OCI-M2 (cell line): Measurements from ENCODE around the gene MTSS2.
"Not testable (repeated sequence)": the region's sequence is repeated elsewhere in the genome, so short reads cannot be mapped to it uniquely, and the experiment has no call there.

ENCODE experiments used
- DNase-seq: peaks from one replicate; lab custom pipeline; 2025; ENCODE audit not compliant: unreplicated experiment; lab: John Stamatoyannopoulos, UW

MTSS2 gene

DNA sequence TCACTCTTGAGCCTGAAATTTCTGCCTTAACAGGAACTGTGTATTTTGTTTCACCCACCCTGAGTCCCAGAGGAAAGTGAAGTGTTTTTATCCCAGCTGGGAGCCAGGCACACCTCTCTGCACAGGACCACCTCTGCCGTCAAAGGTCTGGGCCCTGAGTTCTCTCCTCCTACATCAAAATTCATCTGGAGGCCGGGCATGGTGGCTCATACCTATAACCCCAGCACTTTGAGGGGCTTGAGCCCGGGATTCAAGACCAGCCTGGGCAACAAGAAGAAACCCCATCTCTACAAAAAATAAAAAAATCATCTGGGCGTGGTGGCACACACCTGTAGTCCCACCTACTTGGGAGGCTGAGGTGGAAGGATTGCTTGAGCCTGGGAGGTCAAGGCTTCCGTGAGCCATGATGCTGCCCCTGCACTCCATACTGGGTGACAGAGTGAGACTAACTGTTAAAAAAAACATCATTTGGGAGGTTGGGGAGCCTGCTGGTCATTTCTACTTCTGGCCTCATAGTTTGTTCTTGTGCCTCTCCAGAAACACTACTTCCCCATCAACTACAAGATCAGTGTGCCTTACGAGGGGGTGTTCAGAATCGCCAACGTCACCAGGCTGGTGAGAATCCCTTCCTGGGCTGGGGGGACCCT lies 29.7 kb downstream of the MTSS2 start:
- no peak for DNase-seq

DNA sequence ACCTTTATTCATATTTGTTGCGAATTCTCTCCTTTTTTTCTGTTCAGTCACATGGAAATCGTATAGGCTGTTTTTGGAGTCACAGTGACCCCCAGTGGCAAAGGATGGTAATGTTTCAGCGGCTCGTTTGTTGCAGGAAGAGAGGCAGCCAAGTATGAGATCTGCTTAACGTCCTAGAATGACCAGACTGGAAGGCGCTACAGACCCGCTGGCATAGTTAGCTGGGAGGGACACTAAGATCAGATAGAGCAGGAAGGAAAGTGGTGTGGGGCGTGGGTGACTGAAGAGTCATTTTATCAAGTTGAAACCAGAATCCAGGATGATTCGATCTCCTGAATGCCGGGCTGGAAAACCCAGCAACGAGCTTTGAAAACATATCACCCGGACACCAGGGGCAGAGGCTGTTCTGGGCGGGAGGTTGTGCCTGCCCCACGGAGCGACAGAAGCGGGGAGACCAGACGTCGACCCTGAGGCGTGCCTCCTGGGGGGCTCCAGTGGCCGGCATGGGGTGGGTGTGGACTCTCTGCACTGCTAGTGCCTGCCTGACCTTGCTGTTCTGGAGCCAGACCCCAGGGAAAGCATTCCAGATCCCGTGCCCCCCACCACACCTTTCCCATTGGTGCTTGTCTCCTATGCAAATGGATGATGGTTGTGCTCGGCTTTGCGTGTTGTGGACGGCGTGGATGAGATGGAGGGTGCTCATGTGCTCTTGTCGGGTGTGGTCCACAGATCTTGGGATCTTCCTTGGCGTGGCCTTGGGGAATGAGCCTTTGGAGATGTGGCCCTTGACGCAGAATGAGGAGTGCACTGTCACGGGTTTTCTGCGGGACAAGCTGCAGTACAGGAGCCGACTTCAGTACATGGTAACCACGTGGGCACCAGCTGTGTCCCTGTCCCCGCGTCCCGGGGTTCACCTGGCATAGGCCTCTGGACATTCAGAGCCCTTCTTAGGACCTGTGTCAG lies 31.8 kb downstream of the MTSS2 start:
- peak; percentile 64 for DNase-seq

DNA sequence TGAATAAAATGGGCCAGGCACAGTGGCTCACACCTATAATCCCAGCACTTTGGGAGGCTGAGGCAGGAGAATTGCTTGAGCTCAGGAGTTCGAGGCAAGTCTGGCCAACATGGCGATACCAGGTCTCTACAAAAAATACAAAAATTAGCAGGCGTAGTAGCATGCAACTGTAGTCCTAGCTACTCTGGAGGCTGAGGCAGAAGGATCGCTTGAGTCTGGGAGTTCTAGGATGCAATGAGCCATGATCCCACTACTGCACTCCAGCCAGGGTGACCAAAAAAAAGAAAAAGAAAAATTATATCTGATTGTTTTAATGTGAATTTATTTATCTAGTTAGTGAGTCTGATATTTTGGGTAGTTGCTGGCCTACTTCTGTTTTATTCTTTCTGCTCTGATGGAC lies 32.4 kb downstream of the MTSS2 start:
- no peak for DNase-seq

DNA sequence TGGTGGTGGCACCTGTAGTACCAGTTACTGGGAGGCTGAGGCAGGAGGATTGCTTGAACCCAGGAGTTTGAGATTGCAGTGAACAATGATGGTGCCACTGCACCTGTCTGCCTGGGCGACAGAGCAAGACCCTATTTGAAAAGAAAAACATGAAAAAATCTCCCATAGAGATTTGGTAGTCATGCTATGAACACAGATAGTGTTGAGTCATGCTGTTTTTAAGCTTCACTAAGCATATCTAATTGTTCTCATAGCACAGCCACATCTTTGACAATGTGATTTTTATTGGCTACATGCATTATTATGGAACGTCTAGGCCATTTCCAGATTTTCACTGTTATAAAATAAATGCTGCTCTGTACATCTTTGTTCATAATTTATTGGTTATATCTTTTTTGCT lies 33.5 kb downstream of the MTSS2 start:
- DNase-seq: no peak

DNA sequence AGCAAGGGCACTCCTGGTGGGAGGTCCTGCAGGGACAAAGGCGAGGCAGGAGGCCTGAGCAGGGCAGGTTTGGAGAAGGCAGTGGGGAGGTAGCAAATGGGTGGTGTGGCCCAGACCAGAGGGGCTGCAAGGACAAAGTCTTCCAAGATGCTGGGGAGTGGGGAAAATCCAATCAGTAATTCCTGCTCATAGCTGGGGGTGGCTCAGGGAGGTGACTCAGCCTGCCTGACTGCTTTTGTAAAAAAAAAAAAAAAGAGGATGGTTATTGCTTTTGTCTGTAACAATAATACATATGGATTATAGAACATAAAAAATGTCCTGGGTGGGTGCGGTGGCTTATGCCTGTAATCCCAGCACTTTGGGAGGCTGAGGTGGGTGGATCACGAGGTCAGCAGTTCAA lies 34.3 kb downstream of the MTSS2 start:
- no peak for DNase-seq

DNA sequence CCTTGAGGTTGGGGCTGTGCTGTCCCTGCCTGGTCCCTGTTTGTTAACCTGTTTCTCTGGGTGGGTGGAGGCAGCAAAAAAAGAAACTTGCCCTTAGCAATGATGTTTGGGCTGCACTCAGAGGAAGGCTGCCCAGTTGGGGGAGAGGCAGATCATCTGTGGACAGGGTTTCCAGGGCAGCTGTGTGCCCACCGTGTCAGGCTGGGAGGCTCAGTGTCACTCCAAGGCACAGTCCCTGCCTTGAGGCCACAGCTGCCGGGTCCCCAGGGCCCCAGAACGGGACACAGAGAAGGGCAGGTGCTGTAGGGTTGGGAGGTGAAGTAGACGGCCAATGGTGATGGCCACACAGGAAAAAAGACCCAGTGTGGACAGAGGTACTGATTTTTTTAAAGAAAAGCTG lies 35.6 kb downstream of the MTSS2 start:
- no peak for DNase-seq

DNA sequence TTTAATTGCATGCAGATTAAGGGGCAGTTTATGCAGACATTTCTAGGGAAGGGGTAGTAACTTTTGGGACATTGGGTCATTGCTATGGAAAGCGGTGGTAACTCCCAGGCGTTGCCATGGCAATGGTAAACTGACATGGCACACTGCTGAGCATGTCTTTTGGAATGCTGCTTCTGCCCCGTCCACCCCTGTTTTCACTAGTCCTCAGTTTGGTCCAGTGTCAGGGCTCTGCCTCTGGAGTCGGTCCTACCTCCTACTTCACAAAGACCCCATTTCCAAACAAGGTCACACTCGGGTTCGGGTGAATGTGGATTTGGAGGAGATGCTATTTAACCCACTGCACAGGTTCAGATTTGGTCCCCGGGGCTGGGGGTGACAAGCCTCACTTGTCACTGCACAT lies 36.6 kb downstream of the MTSS2 start:
- DNase-seq: no peak

DNA sequence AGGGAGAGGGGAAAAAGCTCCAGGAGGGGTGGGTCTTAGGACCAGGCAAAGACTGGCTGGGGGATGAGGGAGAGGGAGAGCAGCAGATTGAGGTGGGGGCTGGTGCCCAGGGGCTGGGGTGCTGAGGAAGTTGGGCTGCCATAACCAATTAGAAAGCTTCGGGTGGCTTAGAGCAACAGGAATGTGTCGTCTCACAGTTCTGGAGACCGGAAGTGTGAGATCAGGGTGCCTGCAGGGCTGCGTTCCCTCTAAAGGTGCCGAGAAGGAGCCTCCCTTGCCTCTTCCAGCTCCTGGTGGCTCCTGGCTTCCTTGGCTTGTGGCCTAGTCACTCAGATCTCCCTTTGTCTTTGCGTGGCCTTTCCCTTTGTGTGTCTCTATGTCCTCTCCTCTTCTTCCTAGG lies 37.2 kb downstream of the MTSS2 start:
- no peak for DNase-seq

DNA sequence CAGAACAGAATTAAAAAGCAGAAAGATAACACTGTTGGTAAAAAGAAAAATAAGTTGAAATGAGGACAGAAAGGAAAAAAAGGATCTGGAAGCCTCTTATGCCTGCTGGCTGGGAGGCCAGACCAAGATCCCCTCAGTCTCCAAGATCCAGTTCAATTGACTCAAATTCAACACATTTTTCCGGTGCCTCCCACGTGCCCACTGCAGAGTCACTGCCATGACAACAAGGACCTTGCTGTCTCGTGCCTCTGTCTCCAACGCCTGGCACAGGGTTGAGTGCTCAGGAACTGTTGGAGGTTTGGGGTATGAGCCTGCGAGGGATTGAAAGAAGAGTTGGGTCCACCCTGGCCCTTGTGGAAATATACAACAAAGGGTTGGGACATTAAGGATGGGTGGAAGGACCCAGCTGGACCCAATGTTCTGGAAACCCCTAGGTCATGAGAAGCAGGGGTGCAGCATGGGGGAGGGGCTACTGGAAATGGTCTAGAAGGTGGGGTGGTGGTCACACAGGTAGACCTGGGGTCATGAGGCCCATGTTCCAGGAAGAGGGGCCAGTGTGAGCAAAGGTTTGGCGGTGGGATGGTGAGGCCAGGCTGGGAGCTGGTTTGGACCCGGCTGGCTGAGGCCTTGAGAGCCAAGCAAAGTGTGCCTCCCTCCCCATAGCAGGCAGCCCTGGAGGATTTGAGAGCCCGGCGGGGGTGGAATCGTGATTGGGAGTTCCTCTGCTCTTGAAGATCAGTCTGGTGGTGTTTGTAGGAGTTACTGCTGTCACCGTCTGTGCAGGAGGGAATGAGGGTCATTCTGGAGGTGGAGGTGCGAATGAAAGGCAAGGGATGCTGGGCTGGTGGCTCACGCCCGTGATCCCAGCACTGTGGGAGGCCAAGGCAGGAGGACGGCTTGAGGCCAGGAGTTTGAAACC lies 38.2 kb downstream of the MTSS2 start:
- DNase-seq: no peak

DNA sequence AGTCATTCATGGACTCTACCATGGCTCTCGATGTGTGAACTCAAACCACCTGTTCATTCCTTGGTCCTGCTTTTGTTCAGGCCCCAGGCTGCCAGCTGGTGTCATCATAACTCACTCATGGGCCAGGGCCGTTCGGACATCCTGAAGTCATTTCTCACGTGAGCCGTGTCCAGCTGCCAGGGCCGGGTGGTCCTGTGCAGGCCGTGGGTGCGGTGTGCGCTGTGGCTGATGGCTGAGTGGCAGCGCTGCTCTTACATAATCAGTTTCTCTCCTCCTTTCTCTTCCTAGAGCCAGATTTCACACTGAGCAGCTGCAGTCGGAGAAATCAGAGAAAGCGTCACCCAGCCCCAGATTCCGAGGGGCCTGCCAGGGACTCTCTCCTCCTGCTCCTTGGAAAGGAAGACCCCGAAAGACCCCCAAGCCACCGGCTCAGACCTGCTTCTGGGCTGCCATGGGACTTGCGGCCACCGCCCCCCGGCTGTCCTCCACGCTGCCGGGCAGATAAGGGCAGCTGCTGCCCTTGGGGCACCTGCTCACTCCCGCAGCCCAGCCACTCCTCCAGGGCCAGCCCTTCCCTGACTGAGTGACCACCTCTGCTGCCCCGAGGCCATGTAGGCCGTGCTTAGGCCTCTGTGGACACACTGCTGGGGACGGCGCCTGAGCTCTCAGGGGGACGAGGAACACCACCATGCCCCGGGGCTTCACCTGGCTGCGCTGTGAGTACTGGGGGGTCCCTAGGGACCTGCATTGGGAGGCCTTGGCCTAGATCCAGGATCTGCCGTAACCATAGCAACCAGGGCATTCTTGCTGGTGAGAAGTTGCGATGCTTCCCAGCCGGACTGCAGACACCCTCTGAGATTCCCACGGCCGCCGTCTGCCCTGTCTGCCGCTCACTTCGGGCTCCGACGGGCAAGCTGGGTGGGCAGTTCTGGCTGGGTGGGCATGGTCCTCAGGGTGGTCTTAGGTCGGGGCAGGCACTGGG lies 39.3 kb downstream of the MTSS2 start, which contains the start of gene IL34:
TSS of gene IL34 (plus strand) at position 300 of the 982 bp plus-strand sequence. CDS start at position 689, 389 bp downstream.
- DNase-seq: no peak

DNA sequence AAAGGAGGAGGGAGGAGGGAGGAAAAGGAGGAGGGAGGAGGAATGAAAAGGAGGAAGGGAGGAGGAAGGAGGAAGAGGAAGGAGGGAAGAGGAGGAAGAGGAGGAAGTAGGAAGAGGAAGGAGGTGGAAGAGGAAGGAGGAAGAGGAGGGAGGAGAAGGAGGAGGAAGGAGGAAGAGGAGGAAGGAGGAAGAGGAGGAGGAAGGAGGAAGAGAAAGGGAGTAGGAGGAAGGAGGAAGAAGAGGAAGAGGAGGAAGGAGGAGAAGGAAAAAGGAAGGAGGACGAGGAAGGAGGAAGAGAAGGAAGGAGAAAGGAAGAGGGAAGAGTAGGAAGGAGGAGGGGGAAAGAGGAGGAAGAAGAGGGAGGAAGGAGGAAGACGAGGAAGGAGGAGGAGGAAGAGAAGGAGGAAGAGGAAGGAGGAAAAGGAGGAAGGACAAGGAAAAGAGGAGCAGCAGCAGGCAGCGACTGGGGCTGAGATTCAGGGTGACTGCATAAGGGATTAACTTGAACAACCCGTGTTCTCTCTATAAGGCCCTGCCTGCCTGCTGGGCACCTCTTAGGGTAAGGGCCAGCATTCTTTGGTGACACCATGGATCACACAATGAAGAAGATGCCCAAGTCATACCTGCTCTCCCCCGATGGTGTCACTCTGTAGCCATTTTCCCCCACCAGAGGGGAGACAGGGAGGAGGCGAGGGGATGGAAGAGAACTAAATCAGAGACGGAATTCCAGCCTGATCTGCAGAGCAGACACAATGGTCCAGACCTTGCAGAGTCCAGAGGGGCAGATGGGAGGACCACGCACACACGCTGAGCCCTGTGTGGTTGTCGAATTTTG lies 40.9 kb downstream of the MTSS2 start:
- no peak for DNase-seq

DNA sequence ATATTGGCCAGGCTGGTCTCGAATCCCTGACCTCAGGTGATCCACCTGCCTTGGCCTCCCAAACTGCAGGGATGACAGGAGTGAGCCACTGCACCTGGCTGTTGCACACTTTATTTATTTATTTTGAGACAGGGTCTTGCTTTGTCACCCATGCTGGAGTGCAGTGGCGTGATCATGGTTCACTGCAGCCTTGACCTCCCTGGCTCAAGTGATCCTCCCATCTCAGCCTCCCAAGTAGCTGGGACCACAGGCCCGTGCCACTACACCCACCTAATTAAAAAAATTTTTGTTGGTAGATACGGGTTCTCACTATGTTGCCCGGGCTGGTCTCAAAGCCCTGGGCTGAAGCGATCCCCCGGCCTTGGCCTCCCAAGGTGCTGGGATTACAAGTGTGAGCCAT lies 42.6 kb downstream of the MTSS2 start:
- not testable (repeated sequence) for DNase-seq

DNA sequence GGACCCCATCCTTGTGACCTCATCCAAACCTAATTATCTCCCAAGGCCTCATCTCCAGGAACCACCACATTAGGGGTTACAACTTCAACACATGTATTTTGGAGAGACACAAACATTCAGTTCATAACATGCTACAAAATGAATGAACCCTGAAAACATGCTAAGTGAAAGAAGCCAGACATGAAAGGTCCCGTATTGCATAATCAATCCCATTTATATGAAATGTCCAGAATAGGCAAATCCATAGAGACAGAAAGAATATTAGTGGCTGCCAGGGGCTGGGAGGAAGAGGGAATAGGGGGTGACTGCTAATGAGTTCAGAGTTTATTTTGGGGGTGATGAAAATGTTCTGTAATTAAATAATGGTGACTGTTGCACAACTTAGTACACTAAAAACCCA lies 43.2 kb downstream of the MTSS2 start:
- no peak for DNase-seq

DNA sequence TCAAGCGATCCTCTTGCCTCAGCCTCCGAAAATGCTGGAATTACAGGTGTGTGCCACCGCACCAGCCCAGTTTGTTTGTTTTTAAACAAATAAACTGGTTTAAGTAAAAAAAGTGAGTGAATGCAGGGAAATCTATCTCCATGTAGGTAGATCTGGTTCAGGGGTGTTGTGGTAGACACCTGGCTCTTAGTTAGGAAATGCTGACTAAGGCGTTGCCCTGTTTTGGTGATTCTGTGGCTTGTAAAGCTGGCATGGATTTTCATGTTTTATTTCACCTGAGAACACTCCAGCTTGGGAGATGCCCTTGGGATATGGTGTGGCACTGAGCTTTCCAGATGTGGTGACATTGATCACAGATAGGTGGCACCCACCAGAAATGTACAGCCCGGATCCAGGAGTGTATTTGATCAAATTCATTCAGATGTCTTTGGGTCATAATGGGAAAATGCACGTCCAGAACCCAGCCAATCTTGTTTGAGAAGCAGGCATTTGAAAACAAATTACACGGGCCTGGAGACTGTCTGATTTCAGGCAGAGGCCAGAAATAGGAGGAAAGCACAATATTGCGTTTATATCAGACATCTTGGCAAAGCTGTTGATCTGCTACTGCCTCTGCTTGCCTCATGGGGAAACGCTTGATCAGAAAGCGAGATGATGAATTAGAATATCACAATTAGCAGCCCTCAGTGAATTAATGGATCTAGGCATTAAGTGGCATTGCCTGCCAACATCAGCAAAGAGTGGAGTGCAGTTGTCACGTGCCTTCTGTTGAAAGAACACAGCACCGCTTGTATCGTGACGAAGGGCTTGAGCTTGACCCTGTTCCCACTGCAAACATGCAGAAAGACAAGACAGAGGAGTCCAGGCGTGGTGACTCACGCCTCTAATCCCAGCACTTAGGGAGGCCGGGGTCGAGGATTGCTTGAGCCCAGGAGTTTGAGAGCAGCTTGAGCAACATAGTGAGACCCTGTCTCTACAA lies 46.8 kb downstream of the MTSS2 start:
- DNase-seq: no peak
